Activated T-helper 1 cell treated with Interleukin-2 at 50 U/mL for 16 hours (primary cell): ENCODE results near the gene PRR14L.
"Not testable (repeated sequence)": the region's sequence is repeated elsewhere in the genome, so short reads cannot be mapped to it uniquely, and the experiment has no call there.

Experiments used
- DNase-seq: peaks from one replicate; pipeline ENCODE4 v3.0.0-alpha.2; 2020; ENCODE audit warnings: low read depth

PRR14L gene

DNA sequence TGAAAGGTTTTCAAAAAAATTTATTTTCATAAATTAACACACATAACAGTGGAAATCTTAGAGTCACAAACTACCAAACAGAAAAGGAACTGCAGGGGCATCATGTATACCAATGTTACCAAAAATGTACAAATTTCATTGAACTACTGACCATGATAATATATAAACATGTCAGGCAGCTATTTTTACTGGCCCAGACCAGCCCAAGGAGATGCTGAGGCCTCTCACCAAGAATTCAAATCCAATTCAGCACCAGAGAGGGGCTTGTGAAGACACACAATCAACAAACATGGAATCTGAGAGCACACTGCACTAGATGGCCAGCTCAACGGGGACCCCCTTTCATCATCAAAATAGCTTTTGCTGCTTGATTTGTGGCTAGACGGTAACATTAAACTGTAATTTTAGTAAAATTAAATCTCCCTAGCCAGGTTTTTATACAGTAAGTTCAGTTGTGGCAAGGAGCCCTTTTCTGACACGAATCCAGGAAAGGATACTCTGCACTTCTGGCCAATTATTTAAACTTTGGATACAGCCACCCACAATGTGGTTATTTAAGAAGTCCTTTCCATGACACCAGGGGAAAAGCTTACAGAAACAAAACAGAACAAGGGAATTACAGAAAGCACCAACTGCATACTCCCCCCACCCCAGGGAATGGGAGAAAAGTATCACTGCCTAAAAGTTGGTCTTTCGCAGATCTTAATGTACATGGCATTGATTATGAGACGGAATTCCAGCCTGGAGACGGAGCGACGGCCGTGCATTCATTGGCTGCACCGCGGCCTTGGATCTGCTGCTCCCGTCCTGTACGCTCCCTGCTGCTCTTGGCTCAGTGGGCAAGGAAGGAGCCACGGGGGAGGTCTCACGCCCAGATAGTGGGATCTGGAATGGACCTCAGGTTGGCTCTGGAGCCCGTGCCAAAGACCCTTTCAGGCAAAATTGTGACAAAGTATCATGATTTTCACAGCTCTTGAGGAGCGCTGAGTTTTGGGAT, 68.3 kb downstream of the PRR14L start:
- DNase-seq: no peak

DNA sequence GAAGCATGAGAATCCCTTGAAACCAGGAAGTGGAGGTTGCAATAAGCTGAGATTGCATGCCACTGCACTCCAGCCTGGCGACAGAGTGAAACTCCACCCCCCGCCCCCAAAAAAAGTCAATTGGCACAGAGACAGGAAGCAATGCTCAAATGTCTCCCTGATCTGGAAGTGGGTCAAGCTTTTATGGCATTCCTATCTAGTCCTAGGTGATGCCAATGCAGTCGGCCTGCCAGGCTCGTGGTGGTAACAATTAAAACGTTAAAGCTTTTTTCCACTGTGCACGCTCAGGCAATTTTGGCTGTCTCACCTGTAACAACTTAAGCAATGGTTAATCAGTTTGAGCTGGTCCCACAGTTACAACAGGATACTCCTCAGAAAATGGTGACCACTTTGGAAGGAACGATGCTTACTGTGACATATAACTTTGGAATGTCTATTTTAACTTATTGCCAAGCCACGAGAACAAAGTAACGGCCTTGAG, 69.0 kb downstream of the PRR14L start:
- DNase-seq: no peak

DNA sequence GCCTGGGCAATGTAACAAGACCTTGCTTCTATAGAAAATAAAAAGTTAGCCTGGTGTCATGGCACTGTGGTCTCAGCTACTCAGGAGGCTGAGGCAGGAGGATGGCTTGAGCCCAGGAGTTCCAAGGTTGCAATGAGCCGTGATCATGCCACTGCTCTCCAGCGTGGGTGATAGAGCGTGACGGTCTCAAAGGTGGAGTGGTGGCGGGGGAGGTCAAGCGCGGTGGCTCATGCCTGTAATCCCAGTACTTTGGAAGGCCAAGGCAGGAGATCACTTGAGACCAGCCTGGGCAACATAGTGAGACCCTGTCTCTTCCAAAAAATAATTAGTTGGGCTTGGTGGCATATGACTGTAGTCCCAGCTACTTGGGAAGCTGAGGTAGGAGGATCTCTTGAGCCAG, 71.2 kb downstream of the PRR14L start:
- no peak for DNase-seq

DNA sequence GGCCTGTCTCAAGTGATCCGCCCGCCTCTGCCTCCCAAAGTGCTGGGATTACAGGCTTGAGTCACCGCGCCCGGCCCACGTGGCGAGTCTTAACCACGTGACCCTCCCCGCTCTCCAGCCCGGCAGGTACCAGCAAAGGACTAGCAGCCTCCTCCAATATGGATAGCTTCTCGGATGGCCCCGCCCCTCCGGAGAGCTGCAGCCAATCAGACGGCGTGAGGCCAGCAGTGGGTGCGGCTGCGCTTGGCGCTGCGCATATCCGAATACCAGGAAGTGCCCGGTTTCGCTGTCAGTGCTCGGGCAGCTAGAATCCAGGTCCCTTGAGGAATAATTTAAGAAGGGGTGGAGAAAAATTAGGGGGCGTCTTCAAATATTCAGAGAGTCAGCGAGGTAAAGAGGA, 73.2 kb downstream of the PRR14L start:
- peak; percentile 86 for DNase-seq

DNA sequence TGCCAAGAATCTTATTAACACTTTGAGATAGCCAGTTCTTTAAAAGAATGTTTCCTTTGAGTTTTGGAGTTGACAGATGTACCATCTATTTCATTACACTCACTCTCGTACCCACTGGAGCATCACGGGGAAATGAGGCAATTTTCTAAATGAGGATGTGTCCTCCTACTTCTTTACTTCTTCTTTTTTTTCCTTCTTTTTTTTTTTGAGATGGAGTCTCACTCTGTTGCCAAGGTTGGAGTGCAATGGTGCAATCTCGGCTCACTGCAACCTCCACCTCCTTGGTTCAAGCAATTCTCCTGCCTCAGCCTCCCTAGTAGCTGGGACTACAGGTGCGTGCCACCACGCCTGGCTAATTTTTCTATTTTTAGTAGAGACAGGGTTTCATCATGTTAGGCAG, 75.7 kb downstream of the PRR14L start:
- not testable (repeated sequence) for DNase-seq

DNA sequence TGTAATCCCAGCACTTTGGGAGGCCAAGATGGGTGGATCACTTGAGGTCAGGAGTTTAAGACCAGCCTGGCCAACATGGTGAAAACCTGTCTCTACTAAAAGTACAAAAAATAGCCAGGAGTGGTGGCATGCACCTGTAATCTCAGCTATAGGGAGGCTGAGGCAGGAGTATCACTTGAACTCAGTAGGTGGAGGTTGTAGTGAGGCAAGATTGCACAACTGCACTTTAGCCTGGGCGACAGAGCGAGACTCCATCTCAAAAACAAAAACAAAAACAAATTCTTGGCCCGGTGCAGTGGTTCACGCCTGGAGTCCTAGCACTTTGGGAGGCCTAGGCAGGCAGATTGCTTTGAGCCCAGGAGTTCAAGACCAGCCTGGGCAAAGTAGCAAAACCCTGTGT, 81.1 kb downstream of the PRR14L start:
- DNase-seq: not testable (repeated sequence)

DNA sequence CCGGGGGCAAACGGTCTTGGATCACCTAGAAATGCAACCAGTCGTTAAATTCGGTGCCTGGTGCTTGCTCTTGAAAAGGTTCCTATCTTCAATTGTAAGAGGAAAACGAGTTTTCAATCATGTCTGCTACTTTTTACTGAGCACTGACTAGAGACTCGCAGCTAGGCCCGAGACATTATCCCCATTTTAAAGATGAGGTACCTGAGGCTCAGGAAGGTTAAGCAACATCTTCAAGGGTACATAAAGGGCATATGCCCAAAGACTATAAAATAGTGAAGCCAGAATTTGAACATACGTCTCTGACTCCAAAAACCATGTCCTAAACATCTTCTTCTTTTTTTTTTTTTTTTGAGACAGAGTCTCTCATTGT, 87.3 kb downstream of the PRR14L start:
- DNase-seq: no peak

DNA sequence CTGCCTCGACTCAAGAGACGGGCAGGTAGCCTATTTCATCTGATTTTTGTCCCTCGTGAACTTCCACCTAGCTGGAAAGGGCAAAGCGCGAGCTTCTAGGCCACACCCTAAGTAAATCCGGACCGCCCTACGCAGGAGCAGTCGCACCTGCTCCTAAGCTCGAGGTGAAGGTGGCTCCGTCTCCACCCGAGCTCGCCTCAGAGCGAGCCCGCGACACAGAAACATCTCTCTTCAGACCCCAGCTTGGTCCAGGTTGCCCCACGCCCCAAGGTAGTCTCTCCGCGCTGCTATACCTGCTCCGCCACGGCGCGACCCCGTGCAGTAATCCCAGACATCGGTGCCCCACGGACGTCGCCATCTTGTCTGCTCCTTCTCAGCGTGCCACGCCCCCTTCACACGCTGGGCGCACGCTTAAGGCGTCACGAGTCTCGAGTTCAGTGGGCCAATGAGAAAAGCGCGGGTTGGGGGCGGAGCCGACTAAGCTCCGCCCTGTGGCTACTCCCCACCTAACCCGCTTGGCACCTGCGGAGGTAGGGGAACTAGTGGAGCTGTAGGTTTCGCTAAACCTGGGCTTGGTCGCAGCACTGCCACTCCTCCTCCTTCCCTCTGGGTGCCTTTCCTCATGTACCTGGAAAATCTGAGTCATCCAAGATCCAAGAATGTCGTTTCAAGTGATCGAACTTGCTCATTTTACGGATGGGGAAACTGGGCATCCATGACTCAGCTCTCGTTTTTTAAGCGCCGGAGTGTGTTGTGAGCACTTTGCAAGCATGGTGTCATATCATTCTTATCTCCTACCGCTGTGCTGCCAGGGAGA, 87.9 kb downstream of the PRR14L start, which contains the start of gene PISD:
PISD (minus strand) TSS at position 365 of the 817 bp plus-strand sequence; CDS start at position 358, 7 bp downstream.
- peak; percentile 94 for DNase-seq

DNA sequence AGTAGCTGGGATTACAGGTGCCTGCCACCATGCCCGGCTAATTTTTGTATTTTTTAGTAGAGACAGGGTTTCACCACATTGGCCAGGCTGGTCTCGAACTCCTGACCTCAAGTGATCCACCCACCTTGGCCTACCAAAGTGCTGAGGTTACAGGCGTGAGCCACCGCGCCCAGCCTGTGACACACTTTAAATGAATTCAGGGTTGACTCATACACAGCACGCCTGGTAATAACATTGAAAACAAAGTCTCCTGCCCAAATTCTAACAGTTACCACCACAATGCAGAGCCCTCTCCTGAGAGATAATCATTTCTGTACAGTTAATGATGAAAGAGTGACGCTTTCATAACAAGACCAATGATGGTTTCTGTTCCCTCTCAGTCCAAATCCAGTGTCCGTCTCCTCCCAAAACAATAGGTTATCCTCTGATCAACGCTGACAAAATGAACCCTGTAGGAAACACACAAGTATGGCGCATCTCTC, 89.0 kb downstream of the PRR14L start:
- not testable (repeated sequence) for DNase-seq

DNA sequence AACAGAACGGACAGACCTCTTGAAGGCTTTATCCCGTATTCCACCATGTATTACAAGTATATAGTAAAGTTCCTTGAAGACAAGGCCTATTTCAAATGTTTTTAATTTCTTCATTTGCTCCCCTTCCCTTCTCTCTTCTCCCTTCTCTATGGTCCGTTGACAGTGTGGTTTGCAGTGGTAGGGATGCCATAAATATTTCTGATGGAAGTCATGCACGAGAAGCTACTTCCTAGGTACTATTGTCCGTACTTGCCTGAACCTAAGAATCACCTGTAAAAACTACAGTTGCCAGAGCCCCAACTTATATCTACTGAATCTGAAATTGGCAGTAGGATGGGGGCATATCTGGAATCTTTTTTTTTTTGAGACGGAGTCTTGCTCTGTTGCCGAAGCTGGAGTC, 90.7 kb downstream of the PRR14L start:
- no peak for DNase-seq

DNA sequence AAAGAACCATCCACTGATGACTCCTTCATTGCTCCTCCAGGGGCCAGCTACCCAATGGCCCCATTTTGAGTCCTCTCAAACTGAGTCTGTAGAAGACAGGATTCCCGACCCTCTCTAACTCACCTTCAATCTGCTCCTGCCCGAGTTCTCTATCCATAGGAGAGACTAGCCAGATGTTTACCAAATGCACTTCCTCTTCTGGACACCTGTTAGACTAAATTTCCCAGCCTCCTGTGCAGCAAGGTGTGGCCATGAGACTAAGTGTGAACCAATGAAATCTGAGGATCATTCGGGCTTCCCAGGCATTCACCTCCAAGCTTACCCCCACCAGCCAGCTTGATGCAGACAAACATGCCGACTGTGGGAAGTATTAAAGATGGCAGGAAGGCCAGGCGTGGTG, 95.5 kb downstream of the PRR14L start:
- no peak for DNase-seq

DNA sequence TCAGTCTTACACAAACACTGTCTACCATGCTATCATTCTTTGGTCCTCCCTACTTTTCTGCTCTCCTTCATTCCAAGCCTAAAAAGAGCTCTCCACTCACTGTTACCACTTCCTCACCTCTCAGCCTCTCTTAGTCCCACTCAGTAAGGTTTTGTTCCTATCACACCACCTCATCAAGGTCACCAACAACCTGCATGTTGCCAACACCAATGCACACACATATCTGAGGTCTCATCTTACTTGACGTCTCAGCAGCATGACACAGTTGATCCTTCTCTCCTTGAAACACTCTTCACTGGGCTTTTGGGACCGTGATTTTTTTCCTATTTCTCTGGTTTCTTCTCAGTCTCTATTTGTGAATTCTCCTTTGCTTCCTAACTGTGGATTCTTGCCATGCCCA, 96.0 kb downstream of the PRR14L start:
- no peak for DNase-seq

DNA sequence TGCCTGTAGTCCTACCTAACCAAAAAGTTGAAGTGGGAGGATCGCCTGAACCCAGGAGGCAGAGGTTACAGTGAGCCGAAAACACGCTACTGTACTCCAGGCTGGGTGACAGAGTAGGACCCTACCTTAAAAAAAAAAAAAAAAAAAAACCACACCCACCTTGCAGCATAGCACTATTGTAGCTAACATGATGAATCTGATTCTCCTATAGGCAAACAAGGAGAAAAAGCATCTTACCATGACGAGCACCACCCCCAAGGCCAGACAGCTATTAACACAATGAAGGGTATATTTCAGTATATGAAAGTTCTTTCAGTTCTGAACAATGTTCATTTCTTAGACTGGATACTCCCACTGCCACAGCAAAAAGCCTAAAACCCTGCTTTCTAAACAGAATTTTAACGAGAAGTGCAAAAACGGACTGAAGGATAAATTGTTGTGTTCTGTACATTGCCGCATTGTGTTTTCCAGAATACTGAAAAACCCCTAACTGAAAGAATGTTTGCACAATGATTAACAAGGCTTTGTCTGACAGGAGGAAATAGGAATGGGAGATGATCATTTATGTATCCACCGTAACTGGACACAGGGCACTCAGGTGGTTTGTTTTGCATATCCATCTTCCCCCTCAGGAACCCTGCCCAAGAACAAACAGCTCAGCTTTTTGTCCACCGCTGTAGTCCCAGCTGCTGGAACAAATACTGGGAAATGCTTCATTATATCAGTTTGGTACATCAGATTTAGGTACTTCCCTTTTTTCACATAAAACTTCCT, 96.8 kb downstream of the PRR14L start:
- DNase-seq: no peak

DNA sequence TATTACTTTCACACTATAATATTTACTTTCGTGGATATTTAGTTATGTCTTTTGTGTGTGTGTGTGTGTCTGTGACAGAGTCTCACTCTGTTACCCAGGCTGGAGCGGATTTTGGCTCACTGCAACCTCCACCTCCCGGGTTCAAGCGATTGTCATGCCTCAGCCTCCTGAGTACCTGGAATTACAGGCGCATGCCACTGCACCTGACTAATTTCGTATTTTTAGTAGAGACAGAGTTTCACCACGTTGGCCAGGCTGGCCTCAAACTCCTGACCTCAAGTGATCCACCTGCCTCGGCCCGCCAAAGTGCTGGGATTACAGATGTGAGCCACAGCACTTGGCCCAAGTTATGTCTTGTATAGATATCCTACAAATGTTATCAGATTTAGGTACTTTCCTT, 97.8 kb downstream of the PRR14L start:
- DNase-seq: no peak

DNA sequence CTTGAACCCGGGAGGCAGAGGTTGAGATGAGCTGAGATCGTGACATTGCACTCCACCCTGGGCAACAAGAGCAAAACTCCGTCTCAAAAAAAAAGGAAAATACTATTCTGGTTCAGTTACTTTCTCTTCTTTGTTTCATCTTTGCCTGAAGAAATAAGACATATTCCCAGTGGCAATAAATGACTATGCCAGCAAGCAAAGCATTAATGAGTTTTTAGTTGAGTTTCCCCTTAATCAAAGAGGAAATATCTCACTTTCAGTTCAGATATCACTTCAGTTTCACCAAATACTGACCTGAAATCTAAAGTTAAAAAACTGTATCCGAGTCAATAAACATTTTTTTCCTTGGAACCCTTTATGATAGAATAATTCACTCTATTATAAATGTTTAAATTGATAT, 98.3 kb downstream of the PRR14L start:
- DNase-seq: no peak

DNA sequence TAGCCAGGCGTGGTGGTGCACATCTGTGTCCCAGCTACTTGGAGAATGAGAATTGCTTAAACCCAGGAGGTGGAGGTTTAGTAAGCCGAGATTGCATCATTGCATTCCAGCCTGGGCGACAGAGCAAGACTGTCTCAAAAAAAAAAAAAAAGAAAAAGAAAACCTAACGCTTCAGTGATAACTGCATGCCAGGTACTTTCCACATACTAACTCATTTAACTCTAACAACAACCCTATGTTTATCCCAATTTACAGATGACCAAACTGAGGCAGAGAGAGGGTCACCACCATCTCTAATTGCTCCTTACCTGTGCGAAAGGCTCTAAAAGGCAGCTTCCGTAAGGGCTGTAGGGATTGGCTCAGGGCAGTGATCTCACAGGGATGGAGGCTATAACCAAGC, 99.5 kb downstream of the PRR14L start:
- no peak for DNase-seq

DNA sequence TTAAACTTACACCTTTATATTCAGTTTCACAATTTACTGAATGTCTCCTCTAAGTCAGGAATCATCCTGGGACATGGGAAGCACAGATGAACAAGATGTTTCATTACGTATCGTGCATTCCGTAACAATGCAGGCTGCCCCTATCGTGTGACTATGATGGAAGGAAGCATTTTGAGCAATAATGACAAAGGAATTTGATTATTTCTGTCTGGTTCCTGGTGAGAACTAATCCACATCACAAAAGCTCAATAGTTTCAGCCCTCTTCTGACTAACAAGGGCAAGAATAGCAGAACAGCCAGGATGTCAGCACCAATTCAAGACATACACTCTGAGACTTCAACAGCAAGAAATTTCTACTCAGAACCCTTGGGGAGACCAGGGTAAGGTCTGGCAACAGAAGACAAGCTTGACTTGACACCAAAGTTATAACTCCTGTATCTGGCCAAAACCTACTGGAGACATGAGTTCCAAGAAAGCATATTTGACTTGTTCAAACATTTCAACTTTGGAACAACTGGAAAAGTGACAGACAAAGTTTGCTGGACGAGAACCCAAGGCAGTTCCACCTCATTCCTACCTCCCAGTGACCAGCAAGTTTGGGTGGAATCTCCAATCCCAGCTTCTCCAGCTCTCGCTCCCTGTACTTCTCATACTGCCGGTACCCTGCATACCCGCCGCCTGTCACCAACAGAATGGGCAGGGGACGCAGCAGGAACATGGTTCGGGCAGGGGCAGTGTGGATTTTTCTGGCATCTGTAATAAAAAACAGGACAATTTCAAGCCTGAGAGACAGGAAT, 102.2 kb downstream of the PRR14L start:
- DNase-seq: no peak

DNA sequence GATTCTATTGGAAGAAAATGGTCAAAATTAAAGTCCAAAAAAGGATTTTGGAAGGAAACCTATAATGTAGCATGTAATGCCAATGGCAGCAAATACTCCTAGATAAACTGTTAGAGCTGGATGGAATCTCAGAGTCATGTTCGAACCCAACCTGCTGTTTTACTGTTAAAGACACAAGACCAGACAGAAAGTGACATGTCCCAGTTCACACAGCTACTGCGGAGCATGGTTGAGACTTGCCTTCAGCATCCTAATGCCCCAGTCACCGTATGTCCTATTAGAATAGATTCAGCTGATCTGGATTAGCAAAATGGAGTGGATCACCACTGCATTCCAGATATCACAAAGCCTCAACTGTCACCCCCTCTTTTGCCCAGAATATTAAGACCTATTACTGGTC, 102.9 kb downstream of the PRR14L start:
- DNase-seq: no peak

DNA sequence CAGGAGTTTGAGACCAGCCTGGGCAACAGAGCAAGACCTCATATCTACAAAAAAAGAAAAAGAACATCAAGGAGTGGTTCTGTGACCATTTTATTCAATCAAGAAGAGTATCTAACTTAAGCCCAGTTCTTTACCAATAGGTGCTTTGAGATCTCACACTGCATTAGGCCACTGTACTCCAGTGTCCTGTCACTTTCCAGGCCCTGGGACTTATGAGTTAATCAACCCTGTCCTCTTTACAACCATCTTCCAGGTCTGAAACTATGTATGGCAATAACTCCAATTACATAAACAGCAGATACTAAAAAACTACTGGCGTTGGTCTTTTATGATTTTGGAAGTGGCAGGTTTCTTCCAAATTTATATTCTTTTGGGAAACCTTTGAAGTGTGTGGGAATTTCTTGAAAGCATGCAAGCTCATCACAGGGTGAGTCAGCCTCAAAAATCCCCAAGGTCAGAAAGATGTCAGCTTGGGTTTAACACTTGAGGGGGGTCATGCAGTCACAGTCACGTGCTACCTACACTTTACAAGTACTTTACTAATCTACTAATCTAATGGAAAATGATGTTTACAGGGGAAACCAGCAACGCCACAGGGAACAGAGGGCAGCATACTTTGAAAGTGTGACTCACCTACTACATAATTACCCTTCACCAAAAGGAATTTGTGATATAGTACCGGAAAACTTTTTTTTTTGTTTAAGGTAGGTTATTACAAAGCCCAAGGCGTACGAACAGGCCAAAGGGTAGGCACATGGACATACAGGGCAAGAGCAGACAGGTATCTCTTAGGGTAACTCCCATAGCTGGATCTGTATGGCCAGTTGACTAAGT, 103.5 kb downstream of the PRR14L start:
- no peak for DNase-seq

DNA sequence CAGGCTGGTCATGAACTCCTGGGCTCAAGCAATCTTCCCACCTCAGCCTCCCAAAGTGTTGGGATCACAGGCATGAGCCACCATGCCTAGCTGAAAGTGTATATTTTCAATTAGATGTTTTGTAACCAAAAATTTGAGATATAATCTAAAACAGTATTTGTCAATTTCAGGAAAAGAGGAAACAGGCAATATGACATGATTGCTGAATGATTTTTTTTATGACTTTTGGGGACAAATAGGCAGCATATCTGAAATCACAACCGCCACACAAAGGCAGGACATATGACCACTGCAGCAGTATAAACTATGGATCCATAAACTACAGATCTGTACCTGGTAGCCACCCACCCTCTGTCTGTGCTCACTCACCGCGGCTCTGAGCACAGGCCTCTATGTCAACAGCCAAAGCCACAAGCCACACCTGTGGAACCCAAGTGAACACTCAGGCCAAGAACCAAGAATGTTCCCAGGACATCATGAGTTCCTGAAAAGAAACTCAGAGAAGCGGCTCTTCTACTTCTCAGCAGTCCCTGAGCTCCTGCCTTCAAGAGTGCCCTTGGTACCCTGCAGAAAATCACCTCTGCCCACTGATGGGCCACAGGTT, 110.4 kb downstream of the PRR14L start:
- no peak for DNase-seq
